Spleen (tissue), 7 donors: ENCODE data around the gene UQCRC2.

Experiments used
- POLR2AphosphoS5 ChIP-seq, 3 donors: sonication (generic); formaldehyde crosslinking; IDR thresholded peaks; one replicate each; pipeline ENCODE4 v1.5.1; 2017; ENCODE audit warnings: antibody characterized with exemption in 3 of 3
- TF ChIP-seq, protein P1 (sequence below), 11 experiments: fragments of 200-600 bp in 7 of 11; fragments of 450-650 bp in 4 of 11; sonication (generic) in 4 of 11; IDR thresholded peaks in 8 of 11; conservative IDR thresholded peaks in 3 of 11; 1 replicate in 7 of 11; 2 replicates in 4 of 11; pipeline versions ENCODE4 v1.4.0 to v1.8.0; 2016 to 2021; ENCODE audit warnings: antibody characterized with exemption in 11 of 11, inconsistent platforms in 4 of 11, mild to moderate bottlenecking in 1 of 11
- donor health status: DM: no; HTN: no; CAD: no; lungs with moderate emphysema.
- donor health status: DM: no; HTN: no; CAD: no.
- donor health status: DM: no; HTN: no; CAD: no.

DNA sequence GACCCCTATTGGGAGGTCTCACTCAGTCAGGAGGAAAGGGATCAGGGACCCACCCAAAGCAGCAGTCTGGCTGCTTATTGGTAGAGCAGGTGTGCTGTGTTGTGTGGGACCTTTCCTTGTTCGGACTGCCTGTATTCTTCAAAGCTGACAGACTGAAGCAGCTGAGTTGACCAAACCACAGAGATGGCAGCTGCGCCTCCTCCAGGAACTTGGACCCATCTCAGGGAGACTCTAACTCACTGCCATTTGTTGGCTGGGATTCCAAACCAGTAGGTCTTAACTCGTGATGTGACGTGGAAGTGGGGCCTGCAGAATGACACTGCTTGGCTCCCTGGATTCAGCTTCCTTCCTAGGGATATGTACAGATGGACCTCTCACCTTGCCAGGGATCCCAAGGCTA, 9.6 kb upstream of the UQCRC2 start:
- TF ChIP-seq, protein P1, sequence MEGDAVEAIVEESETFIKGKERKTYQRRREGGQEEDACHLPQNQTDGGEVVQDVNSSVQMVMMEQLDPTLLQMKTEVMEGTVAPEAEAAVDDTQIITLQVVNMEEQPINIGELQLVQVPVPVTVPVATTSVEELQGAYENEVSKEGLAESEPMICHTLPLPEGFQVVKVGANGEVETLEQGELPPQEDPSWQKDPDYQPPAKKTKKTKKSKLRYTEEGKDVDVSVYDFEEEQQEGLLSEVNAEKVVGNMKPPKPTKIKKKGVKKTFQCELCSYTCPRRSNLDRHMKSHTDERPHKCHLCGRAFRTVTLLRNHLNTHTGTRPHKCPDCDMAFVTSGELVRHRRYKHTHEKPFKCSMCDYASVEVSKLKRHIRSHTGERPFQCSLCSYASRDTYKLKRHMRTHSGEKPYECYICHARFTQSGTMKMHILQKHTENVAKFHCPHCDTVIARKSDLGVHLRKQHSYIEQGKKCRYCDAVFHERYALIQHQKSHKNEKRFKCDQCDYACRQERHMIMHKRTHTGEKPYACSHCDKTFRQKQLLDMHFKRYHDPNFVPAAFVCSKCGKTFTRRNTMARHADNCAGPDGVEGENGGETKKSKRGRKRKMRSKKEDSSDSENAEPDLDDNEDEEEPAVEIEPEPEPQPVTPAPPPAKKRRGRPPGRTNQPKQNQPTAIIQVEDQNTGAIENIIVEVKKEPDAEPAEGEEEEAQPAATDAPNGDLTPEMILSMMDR (IDR thresholded peaks at IDR 0.05 in 8 of 11, conservative IDR thresholded peaks at IDR 0.05 in 3 of 11): no peak
- no peak for TF ChIP-seq POLR2AphosphoS5 (IDR thresholded peaks at IDR 0.05)
